LNCAP (cell line): Measurements from ENCODE around the gene ACAP2.

Experiments used
- TF ChIP-seq, protein P1 (sequence below): fragments of 450-650 bp; IDR thresholded peaks from 2 replicates; pipeline ENCODE4 v1.5.1; 2017; ENCODE audit warnings: mild to moderate bottlenecking

ACAP2 gene

GRCh38 chr3:195263193-195263924 lies 179.5 kb downstream of the ACAP2 start:
- TF ChIP-seq, protein P1, sequence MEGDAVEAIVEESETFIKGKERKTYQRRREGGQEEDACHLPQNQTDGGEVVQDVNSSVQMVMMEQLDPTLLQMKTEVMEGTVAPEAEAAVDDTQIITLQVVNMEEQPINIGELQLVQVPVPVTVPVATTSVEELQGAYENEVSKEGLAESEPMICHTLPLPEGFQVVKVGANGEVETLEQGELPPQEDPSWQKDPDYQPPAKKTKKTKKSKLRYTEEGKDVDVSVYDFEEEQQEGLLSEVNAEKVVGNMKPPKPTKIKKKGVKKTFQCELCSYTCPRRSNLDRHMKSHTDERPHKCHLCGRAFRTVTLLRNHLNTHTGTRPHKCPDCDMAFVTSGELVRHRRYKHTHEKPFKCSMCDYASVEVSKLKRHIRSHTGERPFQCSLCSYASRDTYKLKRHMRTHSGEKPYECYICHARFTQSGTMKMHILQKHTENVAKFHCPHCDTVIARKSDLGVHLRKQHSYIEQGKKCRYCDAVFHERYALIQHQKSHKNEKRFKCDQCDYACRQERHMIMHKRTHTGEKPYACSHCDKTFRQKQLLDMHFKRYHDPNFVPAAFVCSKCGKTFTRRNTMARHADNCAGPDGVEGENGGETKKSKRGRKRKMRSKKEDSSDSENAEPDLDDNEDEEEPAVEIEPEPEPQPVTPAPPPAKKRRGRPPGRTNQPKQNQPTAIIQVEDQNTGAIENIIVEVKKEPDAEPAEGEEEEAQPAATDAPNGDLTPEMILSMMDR: no peak

GRCh38 chr3:195261925-195262324 lies 180.9 kb downstream of the ACAP2 start:
- TF ChIP-seq, protein P1: no peak

- TF ChIP-seq, protein P1: no peak
These were observed 182.4 kb downstream of the ACAP2 start for GRCh38 chr3:195260280-195260905.

DNA sequence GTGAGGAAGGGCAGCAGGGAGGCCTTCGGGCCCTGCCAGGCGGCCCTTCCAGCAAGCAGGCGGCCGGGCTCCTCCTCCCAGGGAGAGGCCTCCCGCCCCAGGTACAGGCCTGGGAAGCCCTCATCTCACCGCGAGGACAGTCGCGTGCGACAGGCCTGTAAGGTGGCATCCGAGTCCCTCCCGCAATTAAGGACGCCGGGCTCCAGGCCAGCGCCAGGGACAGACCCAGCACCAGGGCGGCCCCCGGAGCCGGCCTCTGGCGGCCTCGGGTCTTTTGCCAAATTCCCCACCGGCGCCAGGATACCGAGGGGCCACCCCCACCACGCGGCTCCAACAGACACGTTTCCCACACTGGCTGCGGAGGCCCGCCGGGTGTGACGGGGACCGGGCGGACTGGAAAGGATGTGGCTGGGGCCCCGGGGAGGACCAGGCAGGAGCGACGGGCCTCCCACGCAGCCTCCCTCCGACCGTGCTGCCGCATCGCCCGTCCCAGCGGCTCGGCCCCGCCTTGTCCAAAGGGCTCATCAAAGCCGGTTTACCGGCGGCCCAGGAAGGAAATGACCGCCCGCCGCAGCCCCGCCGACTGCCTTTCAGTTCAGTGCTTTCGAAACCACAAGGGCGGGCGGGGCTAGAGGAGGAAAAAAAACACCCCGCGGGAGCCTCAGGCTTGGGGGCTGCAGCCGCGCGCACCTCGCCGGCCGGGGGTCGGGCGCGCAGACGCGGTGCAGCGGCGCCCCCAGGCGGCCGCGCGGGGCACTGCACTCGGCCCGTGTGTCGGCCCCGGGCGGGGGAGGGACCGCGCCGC lies 183.1 kb downstream of the ACAP2 start:
- TF ChIP-seq, protein P1: peak; percentile 98

- TF ChIP-seq, protein P1: no peak
These were observed 183.7 kb downstream of the ACAP2 start for GRCh38 chr3:195259154-195259474.

DNA sequence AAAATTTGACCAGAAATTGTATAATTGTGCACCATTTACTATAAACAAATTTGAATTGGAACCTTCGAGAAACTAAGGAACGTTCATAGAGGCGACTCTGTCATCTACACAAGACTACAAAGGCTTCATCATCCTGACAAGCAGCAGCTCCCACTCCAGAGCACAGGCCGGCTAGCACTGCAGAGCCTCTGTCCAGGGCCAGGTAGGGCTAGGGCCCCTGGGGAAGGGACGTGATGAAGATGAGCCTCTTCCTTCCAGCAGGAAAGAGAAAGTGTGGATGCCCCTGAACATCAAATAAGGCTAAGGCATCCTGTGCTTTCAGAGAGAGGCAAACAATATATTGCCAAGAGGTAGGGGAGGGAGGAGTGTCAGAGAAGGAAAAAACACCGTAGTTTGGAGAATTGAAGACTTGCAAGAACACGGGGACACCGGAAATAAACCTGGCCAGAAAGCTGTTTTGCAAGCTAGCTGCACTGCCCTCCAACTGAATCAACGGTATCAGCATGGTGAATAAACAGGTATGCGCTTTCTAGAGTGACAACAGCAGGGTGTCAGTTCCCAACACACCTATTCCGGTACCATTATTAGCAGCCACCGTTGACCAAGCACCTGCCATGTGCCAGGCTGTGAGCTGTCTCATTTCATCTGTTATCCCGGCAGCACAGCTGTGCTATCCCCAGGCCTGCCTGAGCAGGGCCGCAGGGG lies 184.2 kb downstream of the ACAP2 start:
- TF ChIP-seq, protein P1: no peak
